Measurements from ENCODE around the gene MEGF11.
"Not testable (repeated sequence)": the region's sequence is repeated elsewhere in the genome, so short reads cannot be mapped to it uniquely, and the experiment has no call there.

MEGF11 gene

GRCh38 chr15:65909831-65910230 is 343.7 kb downstream of the MEGF11 start:
- no peak for DNase-seq

- no peak for DNase-seq
Observed at GRCh38 chr15:65908876-65909275, 344.7 kb downstream of the MEGF11 start.

- DNase-seq: no peak
Observed at GRCh38 chr15:65907661-65908060, 345.9 kb downstream of the MEGF11 start.

GRCh38 chr15:65906396-65906795 is 347.2 kb downstream of the MEGF11 start:
- DNase-seq: no peak

GRCh38 chr15:65904301-65904700 is 349.2 kb downstream of the MEGF11 start:
- DNase-seq: no peak

GRCh38 chr15:65903296-65904073 is 350.1 kb downstream of the MEGF11 start:
- DNase-seq: no peak

- DNase-seq: no peak
Observed at GRCh38 chr15:65902373-65902772, 351.2 kb downstream of the MEGF11 start.

GRCh38 chr15:65901836-65902235 is 351.7 kb downstream of the MEGF11 start:
- DNase-seq: no peak

- no peak for DNase-seq
Observed at GRCh38 chr15:65901336-65901735, 352.2 kb downstream of the MEGF11 start.

GRCh38 chr15:65900488-65900887 is 353.1 kb downstream of the MEGF11 start:
- no peak for DNase-seq

GRCh38 chr15:65896236-65896635 is 357.3 kb downstream of the MEGF11 start:
- DNase-seq: no peak

GRCh38 chr15:65893060-65893459 is 360.5 kb downstream of the MEGF11 start:
- no peak for DNase-seq

- no peak for DNase-seq
Observed at GRCh38 chr15:65888981-65889380, 364.6 kb downstream of the MEGF11 start.

GRCh38 chr15:65887565-65887964 is 366.0 kb downstream of the MEGF11 start:
- no peak for DNase-seq

- no peak for DNase-seq
Observed at GRCh38 chr15:65885668-65886218, 367.8 kb downstream of the MEGF11 start.

GRCh38 chr15:65884511-65884910 is 369.0 kb downstream of the MEGF11 start:
- DNase-seq: no peak

- no peak for DNase-seq
Observed at GRCh38 chr15:65883571-65883970, 370.0 kb downstream of the MEGF11 start.

GRCh38 chr15:65881766-65882434 is 371.6 kb downstream of the MEGF11 start:
- no peak for DNase-seq

- no peak for DNase-seq
Observed at GRCh38 chr15:65877749-65878148, 375.8 kb downstream of the MEGF11 start.

GRCh38 chr15:65875458-65875857 is 378.1 kb downstream of the MEGF11 start:
- no peak for DNase-seq

GRCh38 chr15:65873256-65873655 is 380.3 kb downstream of the MEGF11 start:
- no peak for DNase-seq

GRCh38 chr15:65872596-65872995 is 381.0 kb downstream of the MEGF11 start:
- DNase-seq: not testable (repeated sequence)

- not testable (repeated sequence) for DNase-seq
Observed at GRCh38 chr15:65871886-65872285, 381.7 kb downstream of the MEGF11 start.

- DNase-seq: no peak
Observed at GRCh38 chr15:65870889-65871533, 382.5 kb downstream of the MEGF11 start.

Measured in activated T-cell treated with anti-CD3 and anti-CD28 coated beads, Interleukin-2, amount 50 U/mL, for 1 hour (primary cell).